GM19035 (cell line): ENCODE data around the gene PTPRA.

Experiments used
- ATAC-seq: cut with Tn5 transposase; IDR thresholded peaks from one replicate; pipeline ENCODE4 v1.9.1; 2021; ENCODE audit not compliant: unreplicated experiment

PTPRA gene

GRCh38 chr20:2919518-2920245 lies 46.4 kb downstream of the PTPRA start:
- no peak for ATAC-seq

- no peak for ATAC-seq
Measured at GRCh38 chr20:2920473-2920872, 47.2 kb downstream of the PTPRA start.

- ATAC-seq = no peak
Measured at GRCh38 chr20:2921506-2921905, 48.2 kb downstream of the PTPRA start.

- no peak for ATAC-seq
Measured at GRCh38 chr20:2922957-2923356, 49.7 kb downstream of the PTPRA start.

DNA sequence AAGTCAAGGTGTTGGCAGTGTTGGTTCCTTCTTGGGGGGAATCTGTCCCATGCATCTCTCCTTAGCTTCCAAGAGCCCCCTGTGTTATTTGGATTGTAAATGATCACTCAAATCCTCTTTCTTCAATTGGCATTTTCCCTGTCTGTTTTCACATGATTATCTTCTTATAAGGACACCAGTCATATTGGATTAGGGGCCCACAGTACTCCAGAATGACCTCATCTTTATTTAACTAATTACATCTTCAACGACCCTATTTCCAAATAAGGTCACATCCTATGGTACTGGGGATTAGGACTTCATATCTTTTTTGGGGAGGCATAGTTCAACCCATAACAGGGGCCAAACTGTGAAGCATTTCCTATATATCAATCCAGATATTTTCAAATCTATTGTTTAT lies 57.3 kb downstream of the PTPRA start:
- ATAC-seq = no peak

- ATAC-seq = no peak
Measured at GRCh38 chr20:2932498-2932897, 59.2 kb downstream of the PTPRA start.

GRCh38 chr20:2937902-2938301 lies 64.6 kb downstream of the PTPRA start:
- no peak for ATAC-seq

GRCh38 chr20:2942439-2942838 lies 69.2 kb downstream of the PTPRA start:
- no peak for ATAC-seq

DNA sequence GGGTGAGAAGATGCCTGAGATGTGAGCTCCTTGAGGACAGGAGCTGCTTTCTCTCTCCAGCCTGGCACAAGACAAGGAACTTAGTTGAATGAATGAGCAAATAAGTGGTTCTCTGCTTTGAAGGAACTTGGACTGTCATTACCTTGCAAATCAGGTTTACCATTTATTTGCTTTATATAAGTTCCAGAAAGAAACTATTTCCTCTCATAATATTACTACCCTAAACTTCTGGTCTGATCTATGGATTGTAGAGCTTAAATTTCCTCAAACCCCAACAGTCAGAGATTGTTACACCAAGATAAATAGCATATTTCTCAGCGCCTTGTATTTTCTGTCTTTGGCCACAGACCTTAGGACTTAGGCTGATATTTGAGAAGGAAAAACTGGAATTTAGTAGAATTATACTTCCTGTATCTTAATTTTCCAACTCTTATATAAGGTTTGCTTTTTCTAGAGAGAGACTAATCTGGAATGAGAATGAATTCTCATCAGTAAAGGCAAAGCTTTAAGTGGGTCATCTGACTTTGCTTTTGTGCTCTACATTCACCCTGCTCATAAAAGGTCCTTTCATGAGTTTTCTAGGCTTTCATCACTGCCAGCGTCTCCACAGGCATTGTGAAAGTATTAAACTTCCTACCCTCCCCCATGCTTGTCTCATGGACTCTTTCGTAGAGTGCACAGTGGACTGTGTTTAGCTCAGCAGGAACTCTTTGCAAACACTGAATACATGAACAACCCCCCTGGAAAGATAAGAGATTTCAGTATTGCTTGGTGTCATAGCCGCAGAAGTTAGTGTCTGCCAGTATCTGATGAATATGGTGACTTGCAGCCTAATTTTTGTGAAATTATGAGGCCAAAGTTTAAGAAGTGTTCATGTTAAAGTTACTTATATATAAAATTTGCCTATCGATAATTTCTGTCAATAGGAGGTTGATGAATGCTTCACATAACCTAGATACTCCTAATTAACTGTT lies 74.0 kb downstream of the PTPRA start:
- ATAC-seq = no peak

DNA sequence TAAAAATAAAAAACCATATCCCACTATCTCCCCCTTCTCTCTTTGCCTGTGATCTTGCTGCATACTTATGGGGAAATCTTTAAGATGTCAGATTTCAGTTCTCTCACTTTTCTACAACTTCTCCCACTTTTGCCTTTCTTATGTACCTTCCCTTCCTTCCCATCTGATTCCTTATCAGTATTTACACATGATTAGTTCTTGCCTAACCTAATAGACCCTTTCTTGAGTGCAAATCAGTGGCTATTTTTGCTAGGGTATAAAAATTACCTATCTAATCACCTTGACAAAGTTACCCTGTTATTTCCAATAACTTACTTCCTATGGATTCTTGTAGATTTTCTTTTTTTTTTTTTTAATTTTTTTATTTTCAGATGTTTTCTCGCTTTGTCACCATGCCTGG lies 75.7 kb downstream of the PTPRA start:
- no peak for ATAC-seq

DNA sequence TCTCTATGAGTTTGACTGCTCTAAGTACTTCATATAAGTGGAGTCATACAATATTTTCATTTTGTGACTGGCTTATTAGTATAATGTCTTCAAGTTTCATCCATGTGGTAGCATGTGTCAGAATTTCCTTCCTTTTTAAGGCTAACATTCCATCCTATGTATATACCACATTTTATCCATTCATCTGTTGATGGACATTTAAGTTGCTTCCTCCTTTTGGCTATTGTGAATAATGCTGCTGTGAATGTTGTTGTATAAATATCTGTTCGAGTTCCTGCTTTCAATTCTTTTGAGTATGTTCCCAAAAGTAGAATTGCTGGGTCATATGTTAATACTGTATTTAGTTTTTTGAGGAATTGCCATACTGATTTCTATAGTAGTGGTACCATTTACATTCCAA lies 79.5 kb downstream of the PTPRA start:
- no peak for ATAC-seq

DNA sequence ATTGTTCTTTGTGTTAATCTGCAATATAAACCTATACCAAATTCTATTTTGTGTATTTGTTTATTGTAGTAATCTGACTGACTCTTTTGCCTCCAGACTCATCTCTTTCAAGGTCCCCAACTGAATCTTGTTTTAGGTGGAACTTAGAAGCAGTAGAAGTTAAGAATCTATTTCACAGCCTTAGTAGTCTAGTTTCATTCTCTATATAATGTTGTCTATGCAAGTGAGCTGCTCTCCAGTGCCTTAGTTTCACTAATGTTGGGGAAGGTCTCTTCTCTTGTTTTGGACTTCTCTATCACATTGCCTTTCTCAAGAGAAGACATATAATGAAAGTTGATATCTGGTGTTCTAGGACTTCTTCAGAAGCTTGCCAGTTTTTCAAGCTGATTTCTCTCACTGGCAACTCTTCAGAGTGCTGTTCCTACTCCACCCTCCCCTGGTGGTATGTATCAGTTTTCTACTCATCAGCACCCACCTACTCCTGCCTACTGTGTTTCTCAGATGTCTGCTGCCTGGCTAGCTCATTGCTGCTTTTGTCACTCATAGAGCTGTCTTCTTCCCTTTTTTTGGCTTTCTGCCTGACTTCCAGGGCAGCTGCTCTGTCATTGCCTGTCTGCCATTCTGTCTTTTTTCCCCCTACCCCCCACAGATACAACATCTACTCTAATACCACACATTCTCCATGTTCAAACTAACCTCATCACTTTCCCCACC lies 82.1 kb downstream of the PTPRA start:
- ATAC-seq = no peak

GRCh38 chr20:2956480-2956879 lies 83.2 kb downstream of the PTPRA start:
- ATAC-seq = no peak

DNA sequence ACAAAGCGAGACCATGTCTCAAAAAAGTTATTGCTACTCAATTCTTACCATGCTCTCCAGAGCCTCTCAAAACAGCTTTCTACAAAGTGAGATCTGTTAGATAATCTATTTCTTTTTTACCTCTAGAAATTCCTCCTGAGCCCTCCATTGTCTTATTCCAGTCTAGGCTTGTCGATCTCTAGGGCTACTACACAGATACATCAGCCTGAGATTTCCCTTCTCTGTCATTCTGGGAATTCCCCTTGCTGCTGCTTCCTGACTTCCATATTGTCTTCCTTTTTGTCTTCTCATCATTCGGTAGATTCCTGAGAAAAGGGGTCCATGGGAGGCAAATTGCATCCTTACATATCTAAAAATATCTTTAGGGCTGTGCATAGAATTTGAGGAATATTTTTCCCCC lies 94.6 kb downstream of the PTPRA start:
- no peak for ATAC-seq

GRCh38 chr20:2972126-2972525 lies 98.8 kb downstream of the PTPRA start:
- no peak for ATAC-seq

DNA sequence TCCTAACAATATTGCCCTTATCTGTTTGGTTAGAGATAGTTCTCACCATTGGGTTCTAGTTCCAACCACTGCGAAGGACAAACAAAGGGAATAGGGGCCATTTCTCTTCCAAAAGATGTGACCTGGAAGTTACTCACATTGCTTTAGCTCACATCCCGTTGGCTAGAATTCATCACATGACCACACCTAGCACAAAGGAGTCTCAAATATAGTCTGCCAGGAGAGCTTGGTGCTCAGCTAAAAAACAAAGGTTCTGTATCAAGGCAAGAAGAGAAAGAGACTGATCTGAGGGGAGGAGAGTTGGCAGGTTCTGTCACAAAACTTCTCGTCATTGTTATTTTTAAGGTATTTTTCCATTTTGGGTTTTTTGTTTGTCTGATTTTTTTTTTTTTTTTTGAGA lies 100.3 kb downstream of the PTPRA start:
- ATAC-seq = no peak

- no peak for ATAC-seq
Measured at GRCh38 chr20:2978519-2978918, 105.2 kb downstream of the PTPRA start.

- ATAC-seq = no peak
Measured at GRCh38 chr20:2981646-2982045, 108.4 kb downstream of the PTPRA start.

DNA sequence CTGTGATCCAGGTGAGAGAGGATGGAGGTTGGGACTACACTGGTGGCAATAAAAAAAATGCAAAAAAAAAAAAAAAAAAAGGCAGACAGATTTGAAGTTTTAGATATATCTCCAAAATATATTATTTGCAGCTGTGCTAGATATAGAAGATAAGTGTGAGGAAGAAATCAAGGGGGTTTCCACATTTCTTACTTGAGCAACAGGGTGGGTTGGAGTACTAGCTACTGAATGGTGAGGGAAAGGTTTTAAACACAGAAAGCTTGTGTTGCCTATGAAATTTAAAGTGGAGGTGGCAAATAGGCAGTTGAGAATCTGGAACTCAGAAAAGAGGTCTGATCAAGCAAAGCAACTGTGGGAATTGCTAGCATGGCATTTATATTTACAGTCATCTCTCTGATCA lies 110.2 kb downstream of the PTPRA start:
- peak; percentile 5 for ATAC-seq

- ATAC-seq = peak; percentile 72
Measured at GRCh38 chr20:2984028-2984501, 110.8 kb downstream of the PTPRA start.

GRCh38 chr20:2984956-2985661 lies 111.8 kb downstream of the PTPRA start:
- no peak for ATAC-seq
